NCI-H2196 treated with DMSO at 0.1 percent for 48 hours (cell line): ENCODE measurements around the gene ZSCAN16.

Experiments
- DNase-seq: peaks from one replicate; lab custom pipeline; 2025; ENCODE audit not compliant: unreplicated experiment; lab: John Stamatoyannopoulos, UW

Gene ZSCAN16

GRCh38 chr6:28167926-28168325, 43.5 kb downstream of the ZSCAN16 start:
- no peak for DNase-seq

- DNase-seq = no peak
Measured at GRCh38 chr6:28171271-28171670, 46.9 kb downstream of the ZSCAN16 start.

GRCh38 chr6:28172006-28172405, 47.6 kb downstream of the ZSCAN16 start:
- DNase-seq = no peak

- no peak for DNase-seq
Measured at GRCh38 chr6:28176373-28176772, 52.0 kb downstream of the ZSCAN16 start.
